ENCODE data around the gene AUP1.

AUP1 gene, protein sequence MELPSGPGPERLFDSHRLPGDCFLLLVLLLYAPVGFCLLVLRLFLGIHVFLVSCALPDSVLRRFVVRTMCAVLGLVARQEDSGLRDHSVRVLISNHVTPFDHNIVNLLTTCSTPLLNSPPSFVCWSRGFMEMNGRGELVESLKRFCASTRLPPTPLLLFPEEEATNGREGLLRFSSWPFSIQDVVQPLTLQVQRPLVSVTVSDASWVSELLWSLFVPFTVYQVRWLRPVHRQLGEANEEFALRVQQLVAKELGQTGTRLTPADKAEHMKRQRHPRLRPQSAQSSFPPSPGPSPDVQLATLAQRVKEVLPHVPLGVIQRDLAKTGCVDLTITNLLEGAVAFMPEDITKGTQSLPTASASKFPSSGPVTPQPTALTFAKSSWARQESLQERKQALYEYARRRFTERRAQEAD

DNA sequence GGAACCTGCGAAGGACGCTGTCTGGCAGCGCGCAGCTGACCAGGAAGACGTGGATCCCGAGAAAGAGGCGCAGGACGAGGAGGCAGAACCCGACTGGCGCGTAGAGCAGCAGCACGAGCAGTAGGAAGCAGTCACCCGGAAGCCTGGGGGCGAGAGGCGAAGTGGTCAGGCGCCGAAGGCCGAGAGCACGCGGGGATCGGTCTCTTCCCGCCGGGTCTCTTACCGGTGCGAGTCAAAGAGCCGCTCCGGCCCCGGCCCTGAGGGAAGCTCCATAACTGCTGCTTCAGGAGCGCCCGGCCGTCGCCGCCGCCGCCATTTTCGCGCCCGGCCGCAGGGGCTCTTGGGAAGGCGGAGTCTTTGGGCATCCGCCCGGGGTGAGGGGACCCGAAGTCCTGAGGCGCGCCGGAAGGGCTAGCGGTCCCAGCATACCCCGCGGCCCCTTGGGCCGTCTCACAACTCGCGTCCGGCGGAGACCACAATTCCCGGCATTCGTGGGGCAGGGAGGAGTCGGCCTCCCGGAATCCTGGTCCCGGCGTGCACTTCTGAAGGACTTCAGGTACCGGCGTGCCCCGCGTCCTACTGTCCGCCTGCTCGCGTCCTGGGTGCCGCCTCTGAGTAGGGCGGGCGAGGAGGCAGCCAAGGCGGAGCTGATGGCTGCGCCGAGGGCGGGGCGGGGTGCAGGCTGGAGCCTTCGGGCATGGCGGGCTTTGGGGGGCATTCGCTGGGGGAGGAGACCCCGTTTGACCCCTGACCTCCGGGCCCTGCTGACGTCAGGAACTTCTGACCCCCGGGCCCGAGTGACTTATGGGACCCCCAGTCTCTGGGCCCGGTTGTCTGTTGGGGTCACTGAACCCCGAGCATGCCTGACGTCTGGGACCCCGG is at the start of gene AUP1, which contains the start of gene HTRA2:
Gene AUP1 (minus strand): TSS at position 350 of the 882 bp plus-strand sequence. CDS start 77 bp downstream, at position 273.
Gene HTRA2 (plus strand): TSS at position 577 of the 882 bp plus-strand sequence. CDS start 74 bp downstream, at position 651.
- ChIA-PET POLR2A (interaction anchor here (0.5 to 1.9 kb wide), 15 partner anchors 9 to 149 kb away, joined by 3 to 9 read pairs (median 4); partner anchors contain the start of genes CCDC142, DCTN1, INO80B and LOXL3), CTCF (interaction anchor here (1.2 to 8.9 kb wide), 6 partner anchors 11 to 57 kb away, joined by 4 to 137 read pairs (median 8); partner anchors contain the start of genes CCDC142, PCGF1 and TTC31)
- TF ChIP-seq, protein P1, sequence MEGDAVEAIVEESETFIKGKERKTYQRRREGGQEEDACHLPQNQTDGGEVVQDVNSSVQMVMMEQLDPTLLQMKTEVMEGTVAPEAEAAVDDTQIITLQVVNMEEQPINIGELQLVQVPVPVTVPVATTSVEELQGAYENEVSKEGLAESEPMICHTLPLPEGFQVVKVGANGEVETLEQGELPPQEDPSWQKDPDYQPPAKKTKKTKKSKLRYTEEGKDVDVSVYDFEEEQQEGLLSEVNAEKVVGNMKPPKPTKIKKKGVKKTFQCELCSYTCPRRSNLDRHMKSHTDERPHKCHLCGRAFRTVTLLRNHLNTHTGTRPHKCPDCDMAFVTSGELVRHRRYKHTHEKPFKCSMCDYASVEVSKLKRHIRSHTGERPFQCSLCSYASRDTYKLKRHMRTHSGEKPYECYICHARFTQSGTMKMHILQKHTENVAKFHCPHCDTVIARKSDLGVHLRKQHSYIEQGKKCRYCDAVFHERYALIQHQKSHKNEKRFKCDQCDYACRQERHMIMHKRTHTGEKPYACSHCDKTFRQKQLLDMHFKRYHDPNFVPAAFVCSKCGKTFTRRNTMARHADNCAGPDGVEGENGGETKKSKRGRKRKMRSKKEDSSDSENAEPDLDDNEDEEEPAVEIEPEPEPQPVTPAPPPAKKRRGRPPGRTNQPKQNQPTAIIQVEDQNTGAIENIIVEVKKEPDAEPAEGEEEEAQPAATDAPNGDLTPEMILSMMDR (IDR thresholded peaks at IDR 0.05; ENCODE audit: insufficient read depth, low read length, missing control alignments) = no peak
- DNase-seq (ENCODE audit: low read depth, low spot score) = peak; percentile 93
- peak within 1 kb of the TSS; percentile 99 for H3K4me3 ChIP-seq (ENCODE audit: low read depth, low read length)

DNA sequence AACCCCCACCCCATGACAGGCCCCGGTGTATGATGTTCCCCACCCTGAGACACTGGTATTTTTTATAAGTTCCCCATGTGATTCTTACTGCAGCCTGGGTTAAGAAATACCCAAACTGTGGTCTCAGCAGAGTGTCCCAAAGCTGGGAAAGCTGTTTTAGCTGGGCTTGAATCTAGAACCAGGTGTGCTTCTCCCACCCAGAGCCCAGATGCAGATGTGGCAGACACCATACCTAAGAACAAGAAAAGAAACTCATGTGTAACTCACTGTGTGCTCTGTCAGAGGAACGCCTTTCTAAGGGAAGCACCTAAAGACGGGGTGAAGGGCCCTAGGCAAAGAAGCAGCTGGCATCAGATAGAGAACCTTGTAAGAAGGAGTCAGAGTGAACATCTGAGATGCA is 48.9 kb upstream of the AUP1 start:
- H3K4me3 ChIP-seq (ENCODE audit: low read depth, low read length) = no peak overlapping the region
- CTCF ChIA-PET = interaction anchor here (1.2 to 21.1 kb wide), 3 partner anchors 8 to 92 kb away, joined by 3 to 401 read pairs (median 204); partner anchors contain the start of genes CCDC142 and TTC31
- no peak for DNase-seq (ENCODE audit: low read depth, low spot score)
- TF ChIP-seq, protein P1 (IDR thresholded peaks at IDR 0.05; ENCODE audit: insufficient read depth, low read length, missing control alignments) = no peak
- POLR2A ChIA-PET = interaction anchor here (0.6 to 1.3 kb wide), 2 partner anchors 14 to 79 kb away, joined by 3 read pairs; no protein-coding TSS in a partner anchor

DNA sequence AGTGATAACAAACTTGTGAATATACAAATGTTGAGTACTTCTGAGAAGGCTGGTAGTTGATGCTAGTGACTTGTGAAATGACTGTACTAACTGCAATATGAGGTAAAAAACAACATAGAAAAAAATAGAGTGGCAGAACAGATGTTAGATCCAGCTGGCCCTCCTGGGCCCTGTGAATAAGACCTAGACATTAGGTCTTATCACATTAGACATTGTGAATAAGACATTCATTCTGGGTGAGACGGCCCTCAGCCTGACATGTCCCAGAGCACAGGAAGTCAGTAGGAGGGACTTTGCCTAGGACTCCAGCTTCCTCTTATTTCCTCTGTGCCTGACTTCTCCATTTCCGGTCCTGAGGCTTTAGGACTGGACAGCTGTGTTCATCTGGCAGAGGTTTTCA is 47.9 kb upstream of the AUP1 start:
- CTCF ChIA-PET = interaction anchor here (0.8 to 21.1 kb wide), 10 partner anchors 9 to 91 kb away, joined by 3 to 401 read pairs (median 6); partner anchors contain the start of genes CCDC142 and TTC31
- DNase-seq (ENCODE audit: low read depth, low spot score) = no peak

DNA sequence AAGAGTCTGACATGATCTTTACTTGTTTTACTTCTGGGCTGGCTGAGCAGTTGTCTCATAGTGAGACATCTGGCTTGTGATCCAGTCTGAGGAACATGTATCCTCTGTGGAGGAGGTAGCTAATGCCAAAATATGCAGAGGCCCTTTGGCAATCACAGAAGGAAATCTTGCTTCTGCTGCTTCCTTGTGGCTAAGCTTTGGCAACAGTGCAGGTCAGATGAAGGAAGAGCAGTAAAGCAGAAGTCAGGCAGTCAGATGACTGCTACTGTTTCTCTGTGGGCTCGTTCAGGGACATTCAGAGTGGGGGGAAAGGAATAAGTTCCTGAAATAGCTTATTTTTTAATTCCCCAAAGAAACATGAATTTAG is 47.3 kb upstream of the AUP1 start:
- CTCF ChIA-PET = interaction anchor here (0.8 to 21.1 kb wide), 9 partner anchors 9 to 90 kb away, joined by 3 to 401 read pairs (median 6); partner anchors contain the start of genes CCDC142 and TTC31
- TF ChIP-seq, protein P1 (IDR thresholded peaks at IDR 0.05; ENCODE audit: insufficient read depth, low read length, missing control alignments) = peak; percentile 48
- POLR2A ChIA-PET = interaction anchor here (0.6 to 4.6 kb wide), 9 partner anchors 9 to 95 kb away, joined by 3 to 29 read pairs (median 7); partner anchors contain the start of genes AUP1, CCDC142, HTRA2 and LOXL3
- DNase-seq (ENCODE audit: low read depth, low spot score) = no peak
- no peak overlapping the region for H3K4me3 ChIP-seq (ENCODE audit: low read depth, low read length)

More for the DNA sequence above, 47.9 kb upstream of the AUP1 start:
- TF ChIP-seq, protein P1 (IDR thresholded peaks at IDR 0.05; ENCODE audit: insufficient read depth, low read length, missing control alignments) = no peak
- H3K4me3 ChIP-seq (ENCODE audit: low read depth, low read length) = no peak overlapping the region
- POLR2A ChIA-PET = interaction anchor here (0.6 to 4.6 kb wide), 9 partner anchors 8 to 95 kb away, joined by 3 to 29 read pairs (median 7); partner anchors contain the start of genes AUP1, CCDC142, HTRA2 and LOXL3

DNA sequence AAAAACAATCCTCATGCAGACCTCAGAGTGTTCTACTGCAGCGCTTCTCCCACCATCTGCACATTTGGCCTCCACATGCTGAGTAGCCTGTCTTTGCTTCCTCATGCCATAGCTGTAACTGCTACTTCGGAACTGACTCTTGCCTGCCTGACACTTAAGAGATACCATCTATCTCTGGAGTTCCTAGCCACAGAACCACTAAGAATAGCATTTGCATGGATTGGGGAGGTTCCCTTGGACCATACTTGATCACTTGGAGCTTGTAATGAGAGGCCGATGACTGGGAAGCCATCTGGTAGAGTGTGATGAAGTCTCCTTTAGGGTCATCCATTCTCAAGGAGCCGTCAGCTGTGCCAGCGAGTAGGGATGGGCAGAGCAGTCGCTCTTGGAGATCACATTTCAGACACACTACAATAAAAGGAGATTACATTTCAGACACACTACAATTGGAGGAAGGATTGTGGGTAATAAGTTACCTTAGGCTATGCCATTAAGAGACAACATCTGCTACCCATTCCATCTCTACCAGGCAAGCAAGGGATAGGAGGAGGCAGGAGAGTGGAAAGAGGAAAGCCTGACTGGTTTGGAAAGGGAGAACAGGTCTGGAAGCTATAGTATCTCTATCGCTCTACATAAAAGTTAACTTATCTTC is 46.8 kb upstream of the AUP1 start:
- TF ChIP-seq, protein P1 (IDR thresholded peaks at IDR 0.05; ENCODE audit: insufficient read depth, low read length, missing control alignments) = no peak
- CTCF ChIA-PET = interaction anchor here (1.3 to 21.1 kb wide), 9 partner anchors 8 to 90 kb away, joined by 3 to 401 read pairs (median 7); partner anchors contain the start of genes CCDC142 and TTC31
- POLR2A ChIA-PET = interaction anchor here (0.6 to 4.6 kb wide), 10 partner anchors 10 to 94 kb away, joined by 3 to 29 read pairs (median 6); partner anchors contain the start of genes AUP1, CCDC142, HTRA2 and LOXL3
- H3K4me3 ChIP-seq (ENCODE audit: low read depth, low read length) = no peak overlapping the region
- DNase-seq (ENCODE audit: low read depth, low spot score) = no peak

All from AG04449 (cell line).